Spleen (tissue), 7 donors: Measurements from ENCODE around the gene SLC25A20.
"Not testable (repeated sequence)": the region's sequence is repeated elsewhere in the genome, so short reads cannot be mapped to it uniquely, and the experiment has no call there.

ENCODE experiments used
- CTCF ChIP-seq, 11 experiments: fragments of 200-600 bp in 7 of 11; fragments of 450-650 bp in 4 of 11; sonication (generic) in 4 of 11; IDR thresholded peaks in 8 of 11; conservative IDR thresholded peaks in 3 of 11; 1 replicate in 7 of 11; 2 replicates in 4 of 11; pipeline versions ENCODE4 v1.4.0 to v1.8.0; 2016 to 2021; ENCODE audit warnings: antibody characterized with exemption in 11 of 11, inconsistent platforms in 4 of 11, mild to moderate bottlenecking in 1 of 11
- POLR2AphosphoS5 ChIP-seq, 3 donors: sonication (generic); formaldehyde crosslinking; IDR thresholded peaks; one replicate each; pipeline ENCODE4 v1.5.1; 2017; ENCODE audit warnings: antibody characterized with exemption in 3 of 3
- donor health status: DM: no; HTN: no; CAD: no; lungs with moderate emphysema.
- donor health status: DM: no; HTN: no; CAD: no.
- donor health status: DM: no; HTN: no; CAD: no.

GRCh38 chr3:48827874-48828273 is 70.8 kb downstream of the SLC25A20 start:
- not testable (repeated sequence) for TF ChIP-seq POLR2AphosphoS5 (IDR thresholded peaks at IDR 0.05); CTCF (IDR thresholded peaks at IDR 0.05 in 8 of 11, conservative IDR thresholded peaks at IDR 0.05 in 3 of 11)
